Loucy (cell line): ENCODE measurements around the gene FDX2.
"Not testable (repeated sequence)": the region's sequence is repeated elsewhere in the genome, so short reads cannot be mapped to it uniquely, and the experiment has no call there.

Source experiments
- H2AFZ ChIP-seq: fragments of 200-600 bp; sonication (generic); 2 replicates; pipeline ENCODE4 v1.6.0; 2016; ENCODE audit warnings: antibody characterized with exemption, mild to moderate bottlenecking, low read length, moderate library complexity
- H3F3A ChIP-seq: fragments of 200-600 bp; 2 replicates; pipeline ENCODE4 v1.6.0; 2016; ENCODE audit warnings: antibody characterized with exemption, low read depth, mild to moderate bottlenecking
- H3K27me3 ChIP-seq: fragments of 200-600 bp; sonication (generic); 2 replicates; pipeline ENCODE4 v1.6.1; 2014; ENCODE audit warnings: low read length, mild to moderate bottlenecking; ENCODE audit not compliant: insufficient read depth, poor library complexity, severe bottlenecking
- H3K36me3 ChIP-seq: fragments of 200-600 bp; sonication (generic); 2 replicates; pipeline ENCODE4 v1.6.1; 2016; ENCODE audit warnings: low read length; ENCODE audit not compliant: insufficient read depth
- H3K4me1 ChIP-seq: fragments of 200-600 bp; sonication (generic); 2 replicates; pipeline ENCODE4 v1.5.1; 2014; ENCODE audit warnings: low read length, mild to moderate bottlenecking; ENCODE audit not compliant: insufficient read depth, poor library complexity, severe bottlenecking
- H3K4me2 ChIP-seq: fragments of 200-600 bp; sonication (generic); 2 replicates; pipeline ENCODE4 v1.6.0; 2014; ENCODE audit warnings: antibody characterized with exemption, low read length, low read depth, mild to moderate bottlenecking; ENCODE audit not compliant: poor library complexity, severe bottlenecking
- H3K4me3 ChIP-seq: fragments of 200-600 bp; sonication (generic); 2 replicates; pipeline ENCODE4 v1.5.1; 2014; ENCODE audit warnings: low read length, mild to moderate bottlenecking, mixed read lengths; ENCODE audit not compliant: poor library complexity, severe bottlenecking
- H3K79me2 ChIP-seq: fragments of 200-600 bp; sonication (generic); 2 replicates; pipeline ENCODE4 v1.6.1; 2014; ENCODE audit warnings: low read length; ENCODE audit not compliant: insufficient read depth
- H3K9ac ChIP-seq: fragments of 200-600 bp; sonication (generic); 2 replicates; pipeline ENCODE4 v1.6.0; 2014; ENCODE audit warnings: mild to moderate bottlenecking, low read depth, low read length, moderate library complexity; ENCODE audit not compliant: poor library complexity, severe bottlenecking
- H3K9me2 ChIP-seq: fragments of 200-600 bp; sonication (generic); replicated peaks from 2 replicates; pipeline ENCODE4 v1.6.1; 2016; ENCODE audit warnings: low read depth, low read length, mixed read lengths
- H3K9me3 ChIP-seq: fragments of 200-600 bp; sonication (generic); 2 replicates; pipeline ENCODE4 v1.6.1; 2014; ENCODE audit warnings: mild to moderate bottlenecking, antibody characterized with exemption, low read length, low read depth; ENCODE audit not compliant: insufficient read depth
- H4K20me1 ChIP-seq: fragments of 200-600 bp; sonication (generic); 2 replicates; pipeline ENCODE4 v1.6.0; 2014; ENCODE audit warnings: antibody characterized with exemption, low read length, mild to moderate bottlenecking; ENCODE audit not compliant: insufficient read depth, poor library complexity, severe bottlenecking
- EZH2phosphoT487 ChIP-seq: fragments of 200-600 bp; IDR thresholded peaks from 2 replicates; pipeline ENCODE4 v1.6.1; 2018; ENCODE audit warnings: antibody characterized with exemption, mild to moderate bottlenecking, moderate library complexity, borderline replicate concordance
- TF ChIP-seq, protein P1 (sequence below): fragments of 200-600 bp; sonication (generic); conservative IDR thresholded peaks from 2 replicates; pipeline ENCODE4 v1.5.1; 2014; ENCODE audit warnings: mild to moderate bottlenecking, antibody characterized with exemption, low read length

The FDX2 gene

DNA sequence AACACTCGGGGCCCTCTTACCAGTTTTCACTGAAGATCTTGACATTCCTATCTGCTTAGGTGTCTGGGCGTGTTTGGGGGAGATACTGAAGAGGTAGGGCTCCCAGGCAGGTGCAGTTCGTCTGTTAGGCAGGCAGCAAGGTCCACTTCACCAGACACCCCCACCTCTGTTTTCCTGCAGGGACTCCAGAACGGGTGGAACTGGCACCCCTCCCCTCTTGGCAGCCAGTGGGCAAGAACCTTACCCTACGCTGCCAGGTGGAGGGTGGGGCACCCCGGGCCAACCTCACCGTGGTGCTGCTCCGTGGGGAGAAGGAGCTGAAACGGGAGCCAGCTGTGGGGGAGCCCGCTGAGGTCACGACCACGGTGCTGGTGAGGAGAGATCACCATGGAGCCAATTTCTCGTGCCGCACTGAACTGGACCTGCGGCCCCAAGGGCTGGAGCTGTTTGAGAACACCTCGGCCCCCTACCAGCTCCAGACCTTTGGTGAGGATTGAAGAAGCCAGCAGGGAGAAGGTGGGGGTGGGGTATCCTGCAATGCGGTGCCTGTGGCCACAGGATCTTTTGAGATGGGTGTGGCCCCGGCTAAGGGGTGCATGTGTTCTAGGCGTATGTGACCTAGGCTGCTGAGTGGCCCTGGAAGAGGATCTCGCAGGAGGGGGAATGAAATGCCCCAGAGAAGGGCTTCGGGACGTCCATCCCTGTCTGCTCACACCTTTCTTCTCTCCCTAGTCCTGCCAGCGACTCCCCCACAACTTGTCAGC is 32.3 kb downstream of the FDX2 start:
- H3K27me3 ChIP-seq: no peaks in the 10 kb centered on the region
- H3K4me3 ChIP-seq: no peak overlapping the region
- H3K9ac ChIP-seq: no peak overlapping the region
- no peaks in the 10 kb centered on the region for H3F3A ChIP-seq
- no peaks in the 10 kb centered on the region for H3K79me2 ChIP-seq
- H2AFZ ChIP-seq: no peak overlapping the region
- H3K4me1 ChIP-seq: peaks cover 30% of the 10 kb centered on the region
- H3K9me3 ChIP-seq: no peaks in the 10 kb centered on the region
- no peaks in the 10 kb centered on the region for H3K9me2 ChIP-seq
- no peak for TF ChIP-seq EZH2phosphoT487
- H4K20me1 ChIP-seq: peaks cover 3% of the 10 kb centered on the region
- H3K36me3 ChIP-seq: peaks cover 17% of the 10 kb centered on the region; the same call in 1 of the 2 replicates
- H3K4me2 ChIP-seq: no peak overlapping the region

GRCh38 chr19:10282043-10282442 is 33.8 kb downstream of the FDX2 start:
- H2AFZ ChIP-seq, H4K20me1 ChIP-seq, H3K27me3 ChIP-seq, H3K9ac ChIP-seq, H3K4me2 ChIP-seq, H3F3A ChIP-seq, H3K9me3 ChIP-seq, H3K79me2 ChIP-seq, H3K4me3 ChIP-seq, H3K9me2 ChIP-seq: not testable (repeated sequence)
- Histone ChIP-seq H3K4me1 (peaks cover 23% of the 10 kb centered on the region), H3K36me3 (peaks cover 17% of the 10 kb centered on the region; the same call in 1 of the 2 replicates)

DNA sequence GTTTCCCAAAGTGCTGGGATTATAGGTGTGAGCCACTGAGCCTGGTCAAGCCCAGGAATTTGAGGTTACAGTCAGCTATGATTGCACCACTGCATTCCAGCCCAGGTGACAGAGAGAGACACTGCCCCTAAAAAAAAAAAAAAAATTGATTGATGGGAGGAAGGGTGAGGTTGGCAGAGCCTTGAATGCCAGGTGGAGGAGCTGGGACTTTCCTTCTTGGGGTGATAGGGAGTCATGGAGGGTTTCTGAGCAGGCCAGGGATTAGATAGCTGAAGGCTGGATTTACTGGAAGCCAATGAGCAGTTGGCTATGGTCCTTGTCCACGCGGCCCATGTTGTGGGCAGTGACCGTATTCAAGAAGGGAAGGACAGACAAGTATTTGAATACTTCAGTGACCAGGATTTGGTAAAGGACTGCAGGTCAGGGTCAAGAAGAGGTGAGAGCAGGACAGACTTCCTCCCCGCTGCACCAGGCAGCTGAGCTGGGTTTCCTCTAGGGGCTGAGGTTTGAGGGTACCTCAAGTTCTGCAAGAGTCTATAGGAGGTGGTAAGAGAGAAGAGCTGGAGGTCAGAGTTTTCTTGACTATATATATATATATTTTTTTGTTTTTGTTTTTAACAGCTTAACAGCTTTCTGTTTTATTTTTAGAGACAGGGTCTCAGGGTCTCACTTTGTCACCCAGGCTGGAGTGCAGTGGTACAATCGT is 35.9 kb downstream of the FDX2 start:
- Histone ChIP-seq H3K9ac (no peak overlapping the region), H3K9me3 (no peaks in the 10 kb centered on the region), H3K27me3 (no peaks in the 10 kb centered on the region), H3K36me3 (peaks cover 9% of the 10 kb centered on the region; the same call in 1 of the 2 replicates), H4K20me1 (peaks cover 3% of the 10 kb centered on the region), H3K4me3 (no peak overlapping the region), H3K4me2 (peak overlapping the region; percentile 47), H3K9me2 (no peaks in the 10 kb centered on the region), H3F3A (no peaks in the 10 kb centered on the region), H2AFZ (no peak overlapping the region), H3K79me2 (no peaks in the 10 kb centered on the region), H3K4me1 (peaks cover 9% of the 10 kb centered on the region)
- TF ChIP-seq, protein P1, sequence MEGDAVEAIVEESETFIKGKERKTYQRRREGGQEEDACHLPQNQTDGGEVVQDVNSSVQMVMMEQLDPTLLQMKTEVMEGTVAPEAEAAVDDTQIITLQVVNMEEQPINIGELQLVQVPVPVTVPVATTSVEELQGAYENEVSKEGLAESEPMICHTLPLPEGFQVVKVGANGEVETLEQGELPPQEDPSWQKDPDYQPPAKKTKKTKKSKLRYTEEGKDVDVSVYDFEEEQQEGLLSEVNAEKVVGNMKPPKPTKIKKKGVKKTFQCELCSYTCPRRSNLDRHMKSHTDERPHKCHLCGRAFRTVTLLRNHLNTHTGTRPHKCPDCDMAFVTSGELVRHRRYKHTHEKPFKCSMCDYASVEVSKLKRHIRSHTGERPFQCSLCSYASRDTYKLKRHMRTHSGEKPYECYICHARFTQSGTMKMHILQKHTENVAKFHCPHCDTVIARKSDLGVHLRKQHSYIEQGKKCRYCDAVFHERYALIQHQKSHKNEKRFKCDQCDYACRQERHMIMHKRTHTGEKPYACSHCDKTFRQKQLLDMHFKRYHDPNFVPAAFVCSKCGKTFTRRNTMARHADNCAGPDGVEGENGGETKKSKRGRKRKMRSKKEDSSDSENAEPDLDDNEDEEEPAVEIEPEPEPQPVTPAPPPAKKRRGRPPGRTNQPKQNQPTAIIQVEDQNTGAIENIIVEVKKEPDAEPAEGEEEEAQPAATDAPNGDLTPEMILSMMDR: no peak
- no peak for TF ChIP-seq EZH2phosphoT487

DNA sequence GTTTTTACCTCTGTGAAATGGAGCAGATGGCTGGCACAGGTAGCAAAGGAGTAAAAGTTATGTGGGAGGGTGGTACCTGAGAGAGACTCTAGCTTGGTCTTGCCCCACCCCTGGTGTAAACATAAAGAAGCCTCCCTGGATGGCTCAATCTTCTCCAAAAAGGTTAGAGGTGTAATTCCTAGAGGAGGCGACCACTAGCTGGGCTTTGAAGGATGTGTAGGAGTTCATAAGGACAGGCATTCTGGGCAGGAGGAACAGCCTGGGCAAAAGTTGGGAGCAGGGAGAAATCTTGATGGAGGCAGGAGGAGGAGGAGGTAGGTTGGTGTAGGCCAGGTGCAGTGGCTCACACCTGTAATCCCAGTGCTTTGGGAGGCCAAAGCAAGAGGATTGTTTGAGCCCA is 36.9 kb downstream of the FDX2 start:
- TF ChIP-seq, protein P1: no peak
- TF ChIP-seq EZH2phosphoT487: no peak
- H3K36me3 ChIP-seq: no peaks in the 10 kb centered on the region

More for the DNA sequence above, 36.9 kb downstream of the FDX2 start:
- Histone ChIP-seq H3K4me3 (no peak overlapping the region), H3K4me2 (no peak overlapping the region), H3F3A (no peaks in the 10 kb centered on the region), H3K79me2 (no peaks in the 10 kb centered on the region), H3K27me3 (no peaks in the 10 kb centered on the region), H2AFZ (no peak overlapping the region), H3K9ac (no peak overlapping the region), H3K4me1 (peaks cover 9% of the 10 kb centered on the region), H4K20me1 (peaks cover 3% of the 10 kb centered on the region), H3K9me2 (no peaks in the 10 kb centered on the region), H3K9me3 (no peaks in the 10 kb centered on the region)
